DMS153 treated with DMSO at 0.1 percent for 48 hours (cell line): Measurements from ENCODE around the gene TRIM4.
"Not testable (repeated sequence)": the region's sequence is repeated elsewhere in the genome, so short reads cannot be mapped to it uniquely, and the experiment has no call there.

Source experiments
- DNase-seq: peaks from one replicate; lab custom pipeline; 2025; ENCODE audit not compliant: unreplicated experiment; lab: John Stamatoyannopoulos, UW

Gene TRIM4

GRCh38 chr7:99918959-99919813 is at the start of gene TRIM4:
Gene TRIM4, minus strand, starts transcription at chr7:99919530. Its CDS starts 129 bp downstream, at chr7:99919401.
- DNase-seq = peak; percentile 52

- no peak for DNase-seq
Measured at GRCh38 chr7:99958564-99959227, 39.4 kb upstream of the TRIM4 start.

GRCh38 chr7:99955247-99955646 is 35.9 kb upstream of the TRIM4 start:
- no peak for DNase-seq

- DNase-seq = not testable (repeated sequence)
Measured at GRCh38 chr7:99954643-99955042, 35.3 kb upstream of the TRIM4 start.

GRCh38 chr7:99953649-99954048 is 34.3 kb upstream of the TRIM4 start:
- DNase-seq = no peak

GRCh38 chr7:99952649-99953048 is 33.3 kb upstream of the TRIM4 start:
- DNase-seq = not testable (repeated sequence)

GRCh38 chr7:99950819-99951218 is 31.5 kb upstream of the TRIM4 start:
- not testable (repeated sequence) for DNase-seq

- DNase-seq = no peak
Measured at GRCh38 chr7:99949645-99950228, 30.4 kb upstream of the TRIM4 start.

GRCh38 chr7:99947608-99948007 is 28.3 kb upstream of the TRIM4 start:
- DNase-seq = no peak

GRCh38 chr7:99944497-99945070 is 25.3 kb upstream of the TRIM4 start:
- DNase-seq = no peak

- no peak for DNase-seq
Measured at GRCh38 chr7:99943641-99944496, 24.5 kb upstream of the TRIM4 start.

- no peak for DNase-seq
Measured at GRCh38 chr7:99938296-99938695, 19.0 kb upstream of the TRIM4 start.

- not testable (repeated sequence) for DNase-seq
Measured at GRCh38 chr7:99935009-99935408, 15.7 kb upstream of the TRIM4 start.

GRCh38 chr7:99930376-99930775 is 11.0 kb upstream of the TRIM4 start:
- no peak for DNase-seq

- DNase-seq = no peak
Measured at GRCh38 chr7:99929730-99930053, 10.4 kb upstream of the TRIM4 start.

GRCh38 chr7:99928994-99929729 is 9.8 kb upstream of the TRIM4 start, which contains the start of gene GJC3:
Gene GJC3, minus strand, starts transcription at chr7:99929620. Its CDS starts 0 bp downstream, at chr7:99929620.
- DNase-seq = peak; percentile 76

GRCh38 chr7:99928188-99928587 is 8.9 kb upstream of the TRIM4 start:
- DNase-seq = no peak

- DNase-seq = no peak
Measured at GRCh38 chr7:99927536-99927935, 8.2 kb upstream of the TRIM4 start.

GRCh38 chr7:99926321-99926720 is 7.0 kb upstream of the TRIM4 start:
- DNase-seq = no peak

GRCh38 chr7:99923200-99923599 is 3.9 kb upstream of the TRIM4 start:
- no peak for DNase-seq
